ENCODE measurements around the gene SHOC2.

Gene SHOC2

DNA sequence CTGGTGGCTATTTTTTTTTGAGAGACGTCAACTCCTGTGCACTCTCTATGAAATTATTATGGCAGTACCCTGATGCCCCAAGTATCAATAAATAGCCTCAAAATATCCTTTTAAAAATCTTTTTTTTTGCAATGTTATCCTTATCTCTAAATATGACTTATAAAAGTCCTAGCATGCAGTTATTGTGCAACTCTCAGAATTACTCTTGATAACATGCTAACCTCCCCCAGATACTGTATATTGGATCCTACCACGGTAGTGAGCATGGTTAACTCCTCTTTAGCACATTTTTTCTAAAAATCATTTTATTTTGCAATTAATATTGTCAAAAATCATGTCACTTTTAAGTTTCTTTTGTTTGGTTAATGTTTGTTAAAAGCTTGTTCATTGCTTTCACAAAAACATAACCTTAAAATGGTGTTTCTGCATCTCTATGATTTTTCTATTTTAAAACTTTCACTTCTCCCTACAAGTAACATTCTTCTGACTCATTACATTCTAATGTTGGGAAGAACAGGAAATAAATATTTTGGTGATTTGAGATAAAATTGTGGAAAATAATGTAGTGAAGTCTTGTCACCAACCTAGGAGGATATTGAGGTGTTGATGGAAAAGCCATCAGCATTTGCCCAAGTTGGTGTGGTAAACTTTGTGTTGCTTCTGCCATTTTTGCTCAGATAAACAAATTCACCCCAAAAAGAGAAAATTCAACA, 115.3 kb downstream of the SHOC2 start:
- DNase-seq (ENCODE audit: low read depth), result no peak
- TF ChIP-seq, protein P1, sequence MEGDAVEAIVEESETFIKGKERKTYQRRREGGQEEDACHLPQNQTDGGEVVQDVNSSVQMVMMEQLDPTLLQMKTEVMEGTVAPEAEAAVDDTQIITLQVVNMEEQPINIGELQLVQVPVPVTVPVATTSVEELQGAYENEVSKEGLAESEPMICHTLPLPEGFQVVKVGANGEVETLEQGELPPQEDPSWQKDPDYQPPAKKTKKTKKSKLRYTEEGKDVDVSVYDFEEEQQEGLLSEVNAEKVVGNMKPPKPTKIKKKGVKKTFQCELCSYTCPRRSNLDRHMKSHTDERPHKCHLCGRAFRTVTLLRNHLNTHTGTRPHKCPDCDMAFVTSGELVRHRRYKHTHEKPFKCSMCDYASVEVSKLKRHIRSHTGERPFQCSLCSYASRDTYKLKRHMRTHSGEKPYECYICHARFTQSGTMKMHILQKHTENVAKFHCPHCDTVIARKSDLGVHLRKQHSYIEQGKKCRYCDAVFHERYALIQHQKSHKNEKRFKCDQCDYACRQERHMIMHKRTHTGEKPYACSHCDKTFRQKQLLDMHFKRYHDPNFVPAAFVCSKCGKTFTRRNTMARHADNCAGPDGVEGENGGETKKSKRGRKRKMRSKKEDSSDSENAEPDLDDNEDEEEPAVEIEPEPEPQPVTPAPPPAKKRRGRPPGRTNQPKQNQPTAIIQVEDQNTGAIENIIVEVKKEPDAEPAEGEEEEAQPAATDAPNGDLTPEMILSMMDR (IDR thresholded peaks at IDR 0.05; ENCODE audit: control insufficient read depth, extremely low read depth, insufficient read depth), result no peak
- no peak overlapping the region for H3K4me3 ChIP-seq (ENCODE audit: low read depth, low read length)

DNA sequence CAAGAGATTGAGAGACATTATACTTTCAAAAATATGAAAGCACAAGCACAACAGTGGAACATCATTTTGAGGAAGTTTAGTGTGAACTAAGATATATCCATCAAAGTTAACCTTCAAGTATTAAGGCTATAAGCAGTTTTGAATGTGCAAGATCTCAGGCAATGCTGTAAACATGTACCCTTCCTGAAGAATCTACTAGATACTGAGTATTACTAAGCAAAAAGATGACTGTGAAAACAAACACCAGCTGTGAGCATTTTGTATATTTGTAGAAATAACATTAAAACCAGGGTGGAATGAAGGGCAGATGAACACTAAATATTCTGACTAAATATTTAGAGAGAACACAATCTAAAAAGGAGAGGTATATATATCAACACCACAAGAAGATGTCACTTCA, 116.1 kb downstream of the SHOC2 start:
- DNase-seq (ENCODE audit: low read depth), result no peak
- H3K4me3 ChIP-seq (ENCODE audit: low read depth, low read length), result no peak overlapping the region
- TF ChIP-seq, protein P1 (IDR thresholded peaks at IDR 0.05; ENCODE audit: control insufficient read depth, extremely low read depth, insufficient read depth), result no peak

DNA sequence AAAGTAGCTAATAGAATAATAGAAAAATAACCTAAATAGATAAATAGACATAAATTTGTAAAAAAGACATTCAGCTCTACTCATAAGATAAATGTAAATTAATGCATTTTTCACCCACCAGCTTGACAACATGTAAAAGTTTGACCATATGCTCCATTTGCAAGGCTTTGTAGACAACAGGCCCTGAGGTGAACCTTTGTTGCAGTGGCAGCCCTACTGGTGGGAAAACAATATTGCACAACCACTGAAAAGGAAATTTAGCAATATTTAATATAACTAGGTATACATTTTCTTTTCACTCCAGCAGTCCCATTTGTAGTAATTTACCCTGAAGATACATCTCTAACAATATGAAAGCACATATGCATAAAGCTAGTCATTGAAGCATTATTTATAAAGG, 118.5 kb downstream of the SHOC2 start:
- TF ChIP-seq, protein P1 (IDR thresholded peaks at IDR 0.05; ENCODE audit: control insufficient read depth, extremely low read depth, insufficient read depth), result no peak
- no peak for DNase-seq (ENCODE audit: low read depth)
- H3K4me3 ChIP-seq (ENCODE audit: low read depth, low read length), result no peak overlapping the region

- no peak for DNase-seq (ENCODE audit: low read depth)
- no peak overlapping the region for H3K4me3 ChIP-seq (ENCODE audit: low read depth, low read length)
- TF ChIP-seq, protein P1 (IDR thresholded peaks at IDR 0.05; ENCODE audit: control insufficient read depth, extremely low read depth, insufficient read depth), result no peak
Measured at GRCh38 chr10:111039522-111039921, 120.1 kb downstream of the SHOC2 start.

DNA sequence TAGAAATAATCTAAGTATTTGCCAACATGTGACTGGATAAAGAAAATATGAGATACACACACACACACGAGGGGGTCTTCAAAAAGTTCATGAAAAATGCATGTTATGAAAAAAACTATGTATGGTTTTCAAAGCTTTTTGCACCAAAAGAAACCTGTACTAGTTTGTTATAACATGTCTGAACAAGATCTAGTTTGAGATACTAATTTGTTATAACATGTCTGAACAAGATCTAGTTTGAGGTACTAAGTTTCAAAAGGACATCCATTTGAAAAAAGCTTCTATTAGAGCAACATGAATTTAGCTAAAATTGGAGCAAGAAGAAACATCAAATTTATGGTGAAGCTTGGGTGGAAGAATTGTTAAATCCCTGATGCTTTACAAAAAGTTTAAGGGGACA, 137.6 kb downstream of the SHOC2 start:
- TF ChIP-seq, protein P1 (IDR thresholded peaks at IDR 0.05; ENCODE audit: control insufficient read depth, extremely low read depth, insufficient read depth), result no peak
- DNase-seq (ENCODE audit: low read depth), result no peak
- H3K4me3 ChIP-seq (ENCODE audit: low read depth, low read length), result no peak overlapping the region
